GM13977 (cell line): ENCODE measurements around the gene ATP2B3.

Experiments used
- DNase-seq: peaks from one replicate; pipeline ENCODE4 v3.0.0; 2012; ENCODE audit warnings: low spot score
- in situ Hi-C: fragments of 300-500 bp; cut with MboI; formaldehyde crosslinking; loops from one replicate; pipeline ENCODE4 v1.12.0; 2022; ENCODE audit warnings: low sequenced_read_pairs, low pct_unique_long_range_greater_than_20kb, mixed read lengths, inconsistent platforms; ENCODE audit not compliant: unreplicated experiment
- TF ChIP-seq, protein P1 (sequence below): IDR thresholded peaks from 2 replicates; pipeline ENCODE4 v1.5.1; 2012; ENCODE audit warnings: mild to moderate bottlenecking, control low read depth; ENCODE audit not compliant: insufficient read depth; ENCODE audit errors: extremely low read depth, missing control alignments

The ATP2B3 gene

DNA sequence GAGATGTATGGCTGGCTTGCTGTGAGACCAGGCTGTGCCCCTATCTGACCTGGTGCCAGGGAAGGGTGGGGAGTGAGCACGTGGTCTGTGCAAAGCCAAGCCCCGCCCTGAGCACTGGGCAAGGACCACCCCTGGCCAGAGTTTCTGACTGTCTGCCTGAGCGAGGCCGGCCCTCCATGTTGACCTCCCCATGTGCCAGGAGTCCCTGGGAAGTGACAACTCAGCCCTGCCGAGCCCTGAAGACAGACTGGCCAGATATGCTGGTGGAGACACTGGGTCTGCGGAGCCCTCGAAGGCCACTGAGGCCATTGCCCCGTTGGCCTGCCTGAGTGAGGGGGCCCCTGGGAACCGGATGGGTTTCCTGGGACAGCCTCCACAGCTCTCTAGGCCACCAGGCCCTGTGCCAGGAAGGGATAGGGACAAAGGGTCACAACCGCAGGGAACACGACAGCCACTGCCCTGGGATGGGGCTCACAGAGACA is 29.8 kb upstream of the ATP2B3 start:
- TF ChIP-seq, protein P1, sequence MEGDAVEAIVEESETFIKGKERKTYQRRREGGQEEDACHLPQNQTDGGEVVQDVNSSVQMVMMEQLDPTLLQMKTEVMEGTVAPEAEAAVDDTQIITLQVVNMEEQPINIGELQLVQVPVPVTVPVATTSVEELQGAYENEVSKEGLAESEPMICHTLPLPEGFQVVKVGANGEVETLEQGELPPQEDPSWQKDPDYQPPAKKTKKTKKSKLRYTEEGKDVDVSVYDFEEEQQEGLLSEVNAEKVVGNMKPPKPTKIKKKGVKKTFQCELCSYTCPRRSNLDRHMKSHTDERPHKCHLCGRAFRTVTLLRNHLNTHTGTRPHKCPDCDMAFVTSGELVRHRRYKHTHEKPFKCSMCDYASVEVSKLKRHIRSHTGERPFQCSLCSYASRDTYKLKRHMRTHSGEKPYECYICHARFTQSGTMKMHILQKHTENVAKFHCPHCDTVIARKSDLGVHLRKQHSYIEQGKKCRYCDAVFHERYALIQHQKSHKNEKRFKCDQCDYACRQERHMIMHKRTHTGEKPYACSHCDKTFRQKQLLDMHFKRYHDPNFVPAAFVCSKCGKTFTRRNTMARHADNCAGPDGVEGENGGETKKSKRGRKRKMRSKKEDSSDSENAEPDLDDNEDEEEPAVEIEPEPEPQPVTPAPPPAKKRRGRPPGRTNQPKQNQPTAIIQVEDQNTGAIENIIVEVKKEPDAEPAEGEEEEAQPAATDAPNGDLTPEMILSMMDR, result no peak
- in situ Hi-C loops, result no loop called here
- no peak for DNase-seq

- in situ Hi-C loops, result no loop called here
- DNase-seq, result no peak
- TF ChIP-seq, protein P1, result no peak
These were observed 29.1 kb upstream of the ATP2B3 start for GRCh38 chrX:153488231-153488914.

DNA sequence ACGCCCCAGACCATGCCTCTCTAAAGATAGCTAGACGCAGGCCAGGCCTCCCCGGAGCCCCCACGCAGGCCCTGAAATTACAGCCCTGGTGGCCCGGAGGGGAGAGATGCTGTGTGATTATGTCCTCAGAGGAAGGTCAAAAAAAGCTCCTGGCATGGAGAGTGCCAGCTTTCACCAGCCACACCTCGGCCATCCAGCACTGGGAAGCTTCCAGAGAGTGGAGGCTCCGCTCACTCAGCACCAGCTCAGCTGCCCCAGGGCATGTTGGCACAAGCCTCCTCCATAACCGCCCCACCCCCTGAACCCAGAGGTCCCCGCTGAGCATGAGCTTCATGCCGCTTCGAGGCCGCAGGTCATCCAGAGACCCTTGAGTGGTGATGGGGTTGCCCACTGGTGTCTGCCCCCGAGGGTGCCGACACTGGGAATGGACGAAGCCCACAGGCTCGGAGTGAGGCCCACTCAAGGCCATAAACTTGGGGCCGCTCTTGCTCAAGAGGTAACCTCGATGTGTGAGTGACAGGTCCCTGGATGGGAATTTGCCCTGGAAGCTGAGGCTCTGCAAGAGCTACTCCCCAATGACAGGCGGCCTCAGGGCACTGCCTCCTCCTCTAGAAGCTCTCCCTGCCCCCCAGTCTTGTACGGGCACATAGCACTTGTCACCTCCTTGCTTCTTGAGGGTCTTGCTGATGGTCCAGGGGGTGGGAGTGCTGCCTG is 27.1 kb upstream of the ATP2B3 start:
- TF ChIP-seq, protein P1, result no peak
- no peak for DNase-seq
- in situ Hi-C loops, result no loop called here

GRCh38 chrX:153491351-153491914 is 26.0 kb upstream of the ATP2B3 start:
- DNase-seq, result no peak
- in situ Hi-C loops, result no loop called here
- TF ChIP-seq, protein P1, result no peak

DNA sequence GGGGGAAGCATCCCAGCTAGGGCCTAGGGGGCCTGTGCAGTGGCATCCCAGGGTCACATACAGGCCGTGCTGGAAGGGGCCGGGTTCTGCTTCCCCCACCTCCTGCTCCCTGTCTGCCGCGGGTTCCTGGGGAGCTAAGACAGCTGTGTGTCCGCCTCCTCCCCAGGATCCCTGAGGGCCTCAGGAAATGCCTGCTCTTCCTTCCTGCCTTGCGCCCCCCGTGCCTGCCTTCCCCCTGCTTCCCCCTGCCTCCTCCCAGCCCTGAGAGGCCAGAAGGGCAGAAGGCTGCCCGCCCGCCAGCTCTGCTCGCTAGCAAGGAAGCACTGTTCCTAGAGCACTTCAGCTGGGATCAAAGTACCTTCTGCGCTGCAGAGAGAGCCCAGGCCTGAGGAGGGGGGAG is 25.5 kb upstream of the ATP2B3 start:
- DNase-seq, result no peak
- TF ChIP-seq, protein P1, result no peak
- in situ Hi-C loops, result no loop called here

- TF ChIP-seq, protein P1, result no peak
- DNase-seq, result no peak
- in situ Hi-C loops, result no loop called here
These were observed 24.9 kb upstream of the ATP2B3 start for GRCh38 chrX:153492543-153492942.
